Neural cell (in vitro differentiated cells): ENCODE data around the gene ADCYAP1. TPM values are rescaled to one million over a fixed set of nuclear protein-coding genes. Genes with fewer than 3 reads are reported as not detected.

Experiments used
- H2AFZ ChIP-seq: fragments of 200-600, 300-800 bp; sonication (generic), shearing (Covaris generic); 2 replicates; pipeline ENCODE4 v1.6.0; 2014; ENCODE audit warnings: low read depth, mild to moderate bottlenecking, antibody characterized with exemption, low read length, moderate library complexity
- H3F3A ChIP-seq: fragments of 200-600 bp; shearing (Covaris generic); 2 replicates; pipeline ENCODE4 v1.6.1; 2016; ENCODE audit warnings: mild to moderate bottlenecking, moderate library complexity, mixed read lengths, antibody characterized with exemption, low read length; ENCODE audit not compliant: insufficient read depth, poor library complexity, severe bottlenecking
- H3K27ac ChIP-seq: fragments of 200-600, 300-800 bp; sonication (generic), shearing (Covaris generic); 2 replicates; pipeline ENCODE4 v1.5.1; 2014; ENCODE audit warnings: mild to moderate bottlenecking, low read length, moderate library complexity
- H3K27me3 ChIP-seq: fragments of 300-800, 200-600 bp; sonication (generic), shearing (Covaris generic); 2 replicates; pipeline ENCODE4 v1.6.0; 2014; ENCODE audit warnings: mild to moderate bottlenecking, low read depth, low read length, moderate library complexity; ENCODE audit not compliant: insufficient read depth
- H3K36me3 ChIP-seq: fragments of 300-800, 200-600 bp; sonication (generic), shearing (Covaris generic); 2 replicates; pipeline ENCODE4 v1.5.1; 2014; ENCODE audit warnings: mild to moderate bottlenecking, antibody characterized with exemption, low read length, moderate library complexity; ENCODE audit not compliant: insufficient read depth
- H3K4me2 ChIP-seq: fragments of 300-800, 200-600 bp; sonication (generic), shearing (Covaris generic); 2 replicates; pipeline ENCODE4 v1.6.0; 2014; ENCODE audit warnings: mild to moderate bottlenecking, low read length
- H3K4me3 ChIP-seq: fragments of 300-800, 200-600 bp; sonication (generic), shearing (Covaris generic); 2 replicates; pipeline ENCODE4 v1.5.1; 2014; ENCODE audit warnings: mild to moderate bottlenecking, low read length, moderate library complexity
- H3K79me2 ChIP-seq: fragments of 200-600 bp; shearing (Covaris generic); replicated peaks from 2 replicates; pipeline ENCODE4 v1.6.0; 2014; ENCODE audit warnings: mild to moderate bottlenecking, low read length, moderate library complexity; ENCODE audit not compliant: insufficient read depth
- H3K9ac ChIP-seq: fragments of 300-800, 200-600 bp; sonication (generic), shearing (Covaris generic); 2 replicates; pipeline ENCODE4 v1.6.1; 2016; ENCODE audit warnings: mild to moderate bottlenecking, low read length, mixed read lengths
- H3K9me2 ChIP-seq: fragments of 200-600 bp; shearing (Covaris generic); 2 replicates; pipeline ENCODE4 v1.6.1; 2016; ENCODE audit warnings: mild to moderate bottlenecking, low read length, mixed read lengths; ENCODE audit not compliant: insufficient read depth
- H3K9me3 ChIP-seq: fragments of 200-600, 300-800 bp; sonication (generic), shearing (Covaris generic); 2 replicates; pipeline ENCODE4 v1.6.1; 2016; ENCODE audit warnings: mild to moderate bottlenecking, mixed run types, low read length, moderate library complexity, mixed read lengths
- H4K20me1 ChIP-seq: fragments of 200-600 bp; shearing (Covaris generic); 2 replicates; pipeline ENCODE4 v1.6.1; 2016; ENCODE audit warnings: mild to moderate bottlenecking, mixed run types; ENCODE audit not compliant: insufficient read depth
- CTCF ChIP-seq: fragments of 450-650 bp; IDR thresholded peaks from 2 replicates; pipeline ENCODE4 v1.5.1; 2014; ENCODE audit warnings: antibody characterized with exemption, mild to moderate bottlenecking, moderate library complexity; ENCODE audit not compliant: poor library complexity, severe bottlenecking
- EP300 ChIP-seq: fragments of 450-650 bp; conservative IDR thresholded peaks from 2 replicates; pipeline ENCODE4 v1.6.1; 2014; ENCODE audit warnings: antibody characterized with exemption, mild to moderate bottlenecking, moderate library complexity; ENCODE audit not compliant: poor library complexity, severe bottlenecking
- EZH2 ChIP-seq: fragments of 200-600, 300-800 bp; shearing (Covaris generic), sonication (generic); IDR thresholded peaks from 2 replicates; pipeline ENCODE4 v1.6.1; 2014; ENCODE audit warnings: antibody characterized with exemption, low read length, borderline replicate concordance, mild to moderate bottlenecking; ENCODE audit not compliant: insufficient read depth, poor library complexity, severe bottlenecking
- MXI1 ChIP-seq: fragments of 450-650 bp; conservative IDR thresholded peaks from 2 replicates; pipeline ENCODE4 v1.6.1; 2014; ENCODE audit warnings: antibody characterized with exemption, mild to moderate bottlenecking; ENCODE audit not compliant: poor library complexity, severe bottlenecking
- POLR2AphosphoS5 ChIP-seq: IDR thresholded peaks from 2 replicates; pipeline ENCODE4 v1.6.1; 2012
- RAD21 ChIP-seq: fragments of 450-650 bp; conservative IDR thresholded peaks from 2 replicates; pipeline ENCODE4 v1.6.1; 2014; ENCODE audit warnings: antibody characterized with exemption, mild to moderate bottlenecking, moderate library complexity
- SMC3 ChIP-seq: fragments of 450-650 bp; conservative IDR thresholded peaks from 2 replicates; pipeline ENCODE4 v1.6.1; 2014; ENCODE audit warnings: antibody characterized with exemption, mild to moderate bottlenecking, moderate library complexity; ENCODE audit not compliant: poor library complexity
- TAF1 ChIP-seq: IDR thresholded peaks from 2 replicates; pipeline ENCODE4 v1.6.1; 2012; ENCODE audit warnings: low read depth
- polyA plus RNA-seq: library from polyadenylated mRNA; depleted of rRNA; stranded (reverse); fragments of >200 nt; gene quantifications from 2 replicates; pipeline ENCODE4 v1.2.3, GENCODE V29; 2014
- TF ChIP-seq, protein P1 (sequence below): IDR thresholded peaks from 2 replicates; pipeline ENCODE4 v1.6.1; 2012; ENCODE audit warnings: borderline replicate concordance

ADCYAP1 gene
- polyA plus RNA-seq, 1 donor from 2014 or later = 0.98 TPM

DNA sequence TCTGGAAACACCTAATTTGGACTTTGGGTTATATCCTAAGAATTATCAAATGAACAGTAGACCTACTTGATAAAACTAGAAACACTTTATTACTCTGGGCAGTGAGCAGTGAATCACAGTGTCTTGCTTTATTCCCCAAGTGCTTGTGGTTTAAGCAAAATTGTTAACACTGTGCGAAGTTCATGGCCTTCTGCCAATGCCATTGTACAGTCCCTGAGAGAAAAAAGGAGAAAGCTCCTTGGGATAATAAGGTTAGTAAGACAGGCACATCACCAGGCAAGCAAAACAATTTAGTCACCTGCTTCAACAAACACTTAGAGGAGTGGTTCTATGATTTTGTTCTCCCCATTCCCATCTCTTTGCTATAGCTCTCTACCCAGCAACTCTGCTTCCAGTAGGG lies 39.8 kb downstream of the ADCYAP1 start:
- TF ChIP-seq SMC3 = no peak
- H4K20me1 ChIP-seq = no peaks in the 10 kb centered on the region
- no peaks in the 10 kb centered on the region for H3K79me2 ChIP-seq
- no peak overlapping the region for H3K27ac ChIP-seq
- no peaks in the 10 kb centered on the region for H3F3A ChIP-seq
- H2AFZ ChIP-seq = no peak overlapping the region
- no peak overlapping the region for H3K4me3 ChIP-seq
- H3K4me2 ChIP-seq = no peak overlapping the region
- no peaks in the 10 kb centered on the region for H3K9me3 ChIP-seq
- no peaks in the 10 kb centered on the region for H3K36me3 ChIP-seq
- no peak overlapping the region for H3K9ac ChIP-seq
- H3K9me2 ChIP-seq = no peaks in the 10 kb centered on the region
- H3K27me3 ChIP-seq = no peaks in the 10 kb centered on the region

DNA sequence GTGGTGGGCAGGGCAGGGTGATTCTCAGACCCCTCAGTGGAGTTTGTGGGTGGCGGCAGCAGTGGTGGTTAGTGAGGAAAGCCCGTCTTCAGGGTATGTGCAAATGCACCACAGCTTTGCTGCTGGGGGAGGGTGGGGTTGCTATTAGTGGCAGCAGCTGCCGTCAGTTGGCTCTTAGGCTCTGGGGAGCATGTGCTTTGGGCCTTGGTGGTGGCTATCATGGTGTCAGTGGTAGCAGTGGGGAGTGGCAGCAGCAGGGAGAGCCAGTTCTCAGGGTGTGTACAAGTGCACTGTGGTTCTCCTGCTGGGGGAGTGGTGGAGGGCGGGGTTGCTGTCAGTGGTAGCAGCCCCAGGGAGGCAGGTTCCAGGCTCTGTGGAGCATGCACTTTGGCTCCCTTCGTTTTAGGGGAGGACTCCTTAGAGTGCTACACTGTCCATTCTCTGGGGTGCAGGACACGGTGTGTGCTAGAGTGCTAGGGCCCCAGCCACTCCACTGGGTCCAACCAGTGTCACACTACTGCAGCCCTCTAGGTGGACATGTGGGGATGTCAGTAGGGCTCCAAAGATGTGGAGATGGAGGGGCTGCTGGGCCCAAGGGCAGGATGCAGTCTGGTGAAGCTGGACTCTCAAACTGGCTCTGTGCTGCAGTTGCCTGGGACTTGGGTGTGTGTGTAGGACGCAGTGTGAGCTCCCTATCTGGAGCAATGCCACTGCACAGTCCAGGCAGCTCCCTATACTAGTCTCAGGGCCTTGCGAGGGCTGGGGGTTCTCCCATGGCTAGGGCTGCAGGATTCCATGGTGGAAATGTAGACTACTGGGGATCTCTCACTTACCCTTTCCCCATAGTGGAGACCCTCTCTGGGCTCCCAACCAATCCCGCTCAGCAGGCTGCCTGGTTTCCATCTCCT lies 45.3 kb downstream of the ADCYAP1 start:
- Histone ChIP-seq H3K79me2 (no peaks in the 10 kb centered on the region), H3K4me3 (no peak overlapping the region), H3F3A (no peaks in the 10 kb centered on the region)

More for the DNA sequence above, 45.3 kb downstream of the ADCYAP1 start:
- TF ChIP-seq EZH2 (no peak), SMC3 (no peak), EP300 (no peak), CTCF (no peak), POLR2AphosphoS5 (no peak), RAD21 (no peak), MXI1 (no peak), TAF1 (no peak)
- TF ChIP-seq, protein P1, sequence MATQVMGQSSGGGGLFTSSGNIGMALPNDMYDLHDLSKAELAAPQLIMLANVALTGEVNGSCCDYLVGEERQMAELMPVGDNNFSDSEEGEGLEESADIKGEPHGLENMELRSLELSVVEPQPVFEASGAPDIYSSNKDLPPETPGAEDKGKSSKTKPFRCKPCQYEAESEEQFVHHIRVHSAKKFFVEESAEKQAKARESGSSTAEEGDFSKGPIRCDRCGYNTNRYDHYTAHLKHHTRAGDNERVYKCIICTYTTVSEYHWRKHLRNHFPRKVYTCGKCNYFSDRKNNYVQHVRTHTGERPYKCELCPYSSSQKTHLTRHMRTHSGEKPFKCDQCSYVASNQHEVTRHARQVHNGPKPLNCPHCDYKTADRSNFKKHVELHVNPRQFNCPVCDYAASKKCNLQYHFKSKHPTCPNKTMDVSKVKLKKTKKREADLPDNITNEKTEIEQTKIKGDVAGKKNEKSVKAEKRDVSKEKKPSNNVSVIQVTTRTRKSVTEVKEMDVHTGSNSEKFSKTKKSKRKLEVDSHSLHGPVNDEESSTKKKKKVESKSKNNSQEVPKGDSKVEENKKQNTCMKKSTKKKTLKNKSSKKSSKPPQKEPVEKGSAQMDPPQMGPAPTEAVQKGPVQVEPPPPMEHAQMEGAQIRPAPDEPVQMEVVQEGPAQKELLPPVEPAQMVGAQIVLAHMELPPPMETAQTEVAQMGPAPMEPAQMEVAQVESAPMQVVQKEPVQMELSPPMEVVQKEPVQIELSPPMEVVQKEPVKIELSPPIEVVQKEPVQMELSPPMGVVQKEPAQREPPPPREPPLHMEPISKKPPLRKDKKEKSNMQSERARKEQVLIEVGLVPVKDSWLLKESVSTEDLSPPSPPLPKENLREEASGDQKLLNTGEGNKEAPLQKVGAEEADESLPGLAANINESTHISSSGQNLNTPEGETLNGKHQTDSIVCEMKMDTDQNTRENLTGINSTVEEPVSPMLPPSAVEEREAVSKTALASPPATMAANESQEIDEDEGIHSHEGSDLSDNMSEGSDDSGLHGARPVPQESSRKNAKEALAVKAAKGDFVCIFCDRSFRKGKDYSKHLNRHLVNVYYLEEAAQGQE = no peak
- Histone ChIP-seq H3K9ac (no peak overlapping the region), H2AFZ (no peak overlapping the region), H3K27ac (no peak overlapping the region), H3K9me3 (no peaks in the 10 kb centered on the region), H3K36me3 (no peaks in the 10 kb centered on the region), H3K4me2 (no peak overlapping the region), H3K9me2 (no peaks in the 10 kb centered on the region), H4K20me1 (no peaks in the 10 kb centered on the region), H3K27me3 (no peaks in the 10 kb centered on the region)
